Measurements from ENCODE around the gene LRRTM4. TPM values are rescaled to one million over a fixed set of nuclear protein-coding genes. Genes with fewer than 3 reads are reported as not detected.

The LRRTM4 gene
- total RNA-seq, 1 donor from 2014 or later = 10.6 TPM

GRCh38 chr2:76973610-76974009 is 548.6 kb downstream of the LRRTM4 start:
- H3K9me3 Mint-ChIP-seq = no peaks in the 10 kb centered on the region
- no peak for DNase-seq (ENCODE audit: low read depth, low spot score)
- no peaks in the 10 kb centered on the region for H3K4me1 Mint-ChIP-seq
- H3K36me3 Mint-ChIP-seq (ENCODE audit: low read depth) = no peaks in the 10 kb centered on the region
- TF ChIP-seq, protein P1, sequence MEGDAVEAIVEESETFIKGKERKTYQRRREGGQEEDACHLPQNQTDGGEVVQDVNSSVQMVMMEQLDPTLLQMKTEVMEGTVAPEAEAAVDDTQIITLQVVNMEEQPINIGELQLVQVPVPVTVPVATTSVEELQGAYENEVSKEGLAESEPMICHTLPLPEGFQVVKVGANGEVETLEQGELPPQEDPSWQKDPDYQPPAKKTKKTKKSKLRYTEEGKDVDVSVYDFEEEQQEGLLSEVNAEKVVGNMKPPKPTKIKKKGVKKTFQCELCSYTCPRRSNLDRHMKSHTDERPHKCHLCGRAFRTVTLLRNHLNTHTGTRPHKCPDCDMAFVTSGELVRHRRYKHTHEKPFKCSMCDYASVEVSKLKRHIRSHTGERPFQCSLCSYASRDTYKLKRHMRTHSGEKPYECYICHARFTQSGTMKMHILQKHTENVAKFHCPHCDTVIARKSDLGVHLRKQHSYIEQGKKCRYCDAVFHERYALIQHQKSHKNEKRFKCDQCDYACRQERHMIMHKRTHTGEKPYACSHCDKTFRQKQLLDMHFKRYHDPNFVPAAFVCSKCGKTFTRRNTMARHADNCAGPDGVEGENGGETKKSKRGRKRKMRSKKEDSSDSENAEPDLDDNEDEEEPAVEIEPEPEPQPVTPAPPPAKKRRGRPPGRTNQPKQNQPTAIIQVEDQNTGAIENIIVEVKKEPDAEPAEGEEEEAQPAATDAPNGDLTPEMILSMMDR (conservative IDR thresholded peaks at IDR 0.05) = no peak
- no peak overlapping the region for H3K27ac Mint-ChIP-seq (ENCODE audit: unreplicated experiment)
- no peak overlapping the region for H3K4me3 Mint-ChIP-seq
- H3K27me3 Mint-ChIP-seq (ENCODE audit: low read depth) = no peaks in the 10 kb centered on the region

DNA sequence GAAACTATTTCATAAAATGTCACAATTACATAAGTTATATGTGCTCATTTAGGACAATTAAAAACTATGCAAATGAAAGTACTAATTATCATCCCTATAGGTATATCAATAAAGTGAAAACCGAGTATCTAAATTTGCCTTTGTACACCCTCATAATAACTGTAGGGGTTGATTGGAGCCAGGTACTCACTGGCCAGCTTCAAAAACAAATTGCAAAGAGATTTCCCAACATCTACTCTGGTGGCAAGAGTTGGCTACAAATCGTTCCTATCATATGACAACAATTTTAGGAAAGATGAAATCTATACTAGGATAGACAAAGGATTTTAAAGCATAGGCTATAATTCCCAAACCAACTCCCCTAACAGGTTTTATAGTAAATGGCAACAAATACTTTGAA is 556.4 kb downstream of the LRRTM4 start:
- H3K9me3 Mint-ChIP-seq = peaks cover 4% of the 10 kb centered on the region
- no peak overlapping the region for H3K27ac Mint-ChIP-seq (ENCODE audit: unreplicated experiment)
- no peak overlapping the region for H3K4me3 Mint-ChIP-seq
- DNase-seq (ENCODE audit: low read depth, low spot score) = no peak
- no peaks in the 10 kb centered on the region for H3K4me1 Mint-ChIP-seq
- no peaks in the 10 kb centered on the region for H3K27me3 Mint-ChIP-seq (ENCODE audit: low read depth)
- no peaks in the 10 kb centered on the region for H3K36me3 Mint-ChIP-seq (ENCODE audit: low read depth)
- TF ChIP-seq, protein P1 (conservative IDR thresholded peaks at IDR 0.05) = no peak

- H3K4me1 Mint-ChIP-seq = peaks cover 3% of the 10 kb centered on the region
- H3K36me3 Mint-ChIP-seq (ENCODE audit: low read depth) = no peaks in the 10 kb centered on the region
- peaks cover 5% of the 10 kb centered on the region for H3K9me3 Mint-ChIP-seq
- DNase-seq (ENCODE audit: low read depth, low spot score) = peak; percentile 4
- H3K27me3 Mint-ChIP-seq (ENCODE audit: low read depth) = no peaks in the 10 kb centered on the region
- no peak overlapping the region for H3K4me3 Mint-ChIP-seq
- TF ChIP-seq, protein P1 (conservative IDR thresholded peaks at IDR 0.05) = no peak
- no peak overlapping the region for H3K27ac Mint-ChIP-seq (ENCODE audit: unreplicated experiment)
These were observed 563.4 kb downstream of the LRRTM4 start for GRCh38 chr2:76958749-76959148.

- Mint-ChIP-seq H3K27ac (ENCODE audit: unreplicated experiment) (no peak overlapping the region), H3K9me3 (peaks cover 5% of the 10 kb centered on the region), H3K36me3 (ENCODE audit: low read depth) (no peaks in the 10 kb centered on the region), H3K4me1 (peaks cover 5% of the 10 kb centered on the region), H3K27me3 (ENCODE audit: low read depth) (no peaks in the 10 kb centered on the region), H3K4me3 (no peak overlapping the region)
- TF ChIP-seq, protein P1 (conservative IDR thresholded peaks at IDR 0.05) = peak; percentile 87
- peak; percentile 57 for DNase-seq (ENCODE audit: low read depth, low spot score)
These were observed 568.3 kb downstream of the LRRTM4 start for GRCh38 chr2:76953733-76954347.

- H3K27me3 Mint-ChIP-seq (ENCODE audit: low read depth) = no peaks in the 10 kb centered on the region
- H3K36me3 Mint-ChIP-seq (ENCODE audit: low read depth) = no peaks in the 10 kb centered on the region
- TF ChIP-seq, protein P1 (conservative IDR thresholded peaks at IDR 0.05) = no peak
- peaks cover 2% of the 10 kb centered on the region for H3K9me3 Mint-ChIP-seq
- H3K27ac Mint-ChIP-seq (ENCODE audit: unreplicated experiment) = no peak overlapping the region
- H3K4me1 Mint-ChIP-seq = no peaks in the 10 kb centered on the region
- H3K4me3 Mint-ChIP-seq = no peak overlapping the region
- DNase-seq (ENCODE audit: low read depth, low spot score) = no peak
These were observed 575.5 kb downstream of the LRRTM4 start for GRCh38 chr2:76946631-76947145.

All from neural crest cell (in vitro differentiated cells).